Mucosa of descending colon (tissue), 3 donors: ENCODE measurements around the gene ELMO3. TPM values are rescaled to one million over a fixed set of nuclear protein-coding genes. Genes with fewer than 3 reads are reported as not detected.

Source experiments
- ATAC-seq: fragments of 200-7000 bp; cut with Tn5 transposase; one replicate; pipeline ENCODE4 v1.9.1; 2020; ENCODE audit warnings: mild to moderate bottlenecking, moderate library complexity
- DNase-seq, 3 donors: peaks; one replicate each; pipeline ENCODE4 v3.0.0-alpha.2; 2020
- H3K36me3 ChIP-seq: fragments of 200-600 bp; one replicate; pipeline ENCODE4 v1.8.0; 2021; ENCODE audit warnings: low read depth, mild to moderate bottlenecking
- H3K4me1 ChIP-seq: fragments of 200-600 bp; one replicate; pipeline ENCODE4 v1.8.0; 2021; ENCODE audit warnings: low read depth, mild to moderate bottlenecking
- H3K4me3 ChIP-seq: fragments of 200-600 bp; one replicate; pipeline ENCODE4 v1.8.0; 2021; ENCODE audit warnings: mild to moderate bottlenecking
- H3K9me3 ChIP-seq: fragments of 200-600 bp; one replicate; pipeline ENCODE4 v1.8.0; 2021; ENCODE audit warnings: mild to moderate bottlenecking
- intact Hi-C, 2 donors: fragments of 100-400 bp; cut with DNase I in 1 of 2; cut with micrococcal nuclease in 1 of 2; formaldehyde crosslinking; loops; one replicate each; pipeline versions ENCODE4 v1.11.0 to v1.11.1; 2022; cut with DNase I, micrococcal nuclease
- total RNA-seq, 3 donors: library from RNA; stranded (reverse); fragmentation: NEBNext Ultra II Directional in 2 of 3; extraction: Animal tissue kit (Norgen Biotek cat#: 25700) in 2 of 3; gene quantifications; one replicate each; pipeline versions ENCODE4 v1.2.1 to v1.2.4, GENCODE V29; 2021 to 2023
- TF ChIP-seq, protein P1 (sequence below): fragments of 200-600 bp; IDR thresholded peaks from one replicate; pipeline ENCODE4 v1.8.0; 2022; ENCODE audit warnings: antibody characterized with exemption, mild to moderate bottlenecking
- donor health status: DM: no; HTN: no; CAD: no; lungs with moderate emphysema.
- donor health status: DM: no; HTN: no; CAD: no.
- donor health status: DM: no; HTN: yes; CAD: no.

The ELMO3 gene
- total RNA-seq, 3 donors from 2014 or later = 25.4 to 68.0 (median 42.1) TPM

DNA sequence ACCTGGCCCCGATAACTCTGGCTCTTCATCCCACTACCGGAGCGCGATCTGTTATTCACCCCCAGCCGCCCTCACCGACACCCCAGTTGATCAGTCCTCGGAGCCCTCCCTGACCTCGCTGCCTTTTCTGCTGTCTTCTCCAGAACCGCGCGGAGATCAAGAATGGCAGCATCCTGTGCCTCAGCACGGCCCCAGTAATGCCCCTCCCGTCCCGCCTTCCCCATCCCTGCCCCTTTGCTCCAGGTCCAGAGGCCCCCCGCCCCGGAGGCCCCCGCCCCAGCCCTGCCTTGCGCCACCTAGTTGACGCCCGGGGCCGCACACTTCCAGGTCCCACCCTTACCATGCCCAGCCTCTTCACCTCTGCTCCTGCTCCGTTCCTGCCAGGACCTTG is 872 bp downstream of the ELMO3 start:
- ATAC-seq (peak; percentile 44), DNase-seq (peak in 2 of 3 donors; percentile 62 to 68)
- H3K4me3 ChIP-seq = peak overlapping the region; percentile 32
- TF ChIP-seq, protein P1, sequence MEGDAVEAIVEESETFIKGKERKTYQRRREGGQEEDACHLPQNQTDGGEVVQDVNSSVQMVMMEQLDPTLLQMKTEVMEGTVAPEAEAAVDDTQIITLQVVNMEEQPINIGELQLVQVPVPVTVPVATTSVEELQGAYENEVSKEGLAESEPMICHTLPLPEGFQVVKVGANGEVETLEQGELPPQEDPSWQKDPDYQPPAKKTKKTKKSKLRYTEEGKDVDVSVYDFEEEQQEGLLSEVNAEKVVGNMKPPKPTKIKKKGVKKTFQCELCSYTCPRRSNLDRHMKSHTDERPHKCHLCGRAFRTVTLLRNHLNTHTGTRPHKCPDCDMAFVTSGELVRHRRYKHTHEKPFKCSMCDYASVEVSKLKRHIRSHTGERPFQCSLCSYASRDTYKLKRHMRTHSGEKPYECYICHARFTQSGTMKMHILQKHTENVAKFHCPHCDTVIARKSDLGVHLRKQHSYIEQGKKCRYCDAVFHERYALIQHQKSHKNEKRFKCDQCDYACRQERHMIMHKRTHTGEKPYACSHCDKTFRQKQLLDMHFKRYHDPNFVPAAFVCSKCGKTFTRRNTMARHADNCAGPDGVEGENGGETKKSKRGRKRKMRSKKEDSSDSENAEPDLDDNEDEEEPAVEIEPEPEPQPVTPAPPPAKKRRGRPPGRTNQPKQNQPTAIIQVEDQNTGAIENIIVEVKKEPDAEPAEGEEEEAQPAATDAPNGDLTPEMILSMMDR = no peak
- intact Hi-C loops = no loop called here
- H3K36me3 ChIP-seq = peaks cover 28% of the 10 kb centered on the region
- H3K4me1 ChIP-seq = peaks cover 20% of the 10 kb centered on the region
- no peaks in the 10 kb centered on the region for H3K9me3 ChIP-seq

DNA sequence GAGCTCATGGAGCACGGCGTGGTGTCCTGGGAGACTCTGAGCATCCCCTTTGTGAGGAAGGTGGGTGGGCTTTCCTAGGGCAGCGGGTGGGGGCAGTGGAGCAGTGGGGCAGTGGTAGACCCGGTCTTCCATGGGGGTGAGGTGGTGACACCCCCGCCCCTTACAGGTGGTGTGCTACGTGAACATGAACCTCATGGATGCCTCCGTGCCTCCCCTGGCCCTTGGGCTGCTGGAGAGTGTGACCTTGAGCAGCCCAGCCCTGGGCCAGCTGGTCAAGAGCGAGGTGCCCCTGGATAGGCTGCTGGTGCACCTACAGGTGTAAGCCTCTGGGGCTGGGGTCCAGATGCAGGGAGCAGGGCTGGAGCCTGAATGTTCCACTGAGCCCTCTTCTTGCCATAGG is 1.6 kb downstream of the ELMO3 start:
- no peak for DNase-seq
- no peak for ATAC-seq
- Histone ChIP-seq H3K4me1 (peaks cover 20% of the 10 kb centered on the region), H3K9me3 (no peaks in the 10 kb centered on the region), H3K36me3 (peaks cover 28% of the 10 kb centered on the region), H3K4me3 (no peak overlapping the region)
- intact Hi-C loops = no loop called here
- TF ChIP-seq, protein P1 = no peak

DNA sequence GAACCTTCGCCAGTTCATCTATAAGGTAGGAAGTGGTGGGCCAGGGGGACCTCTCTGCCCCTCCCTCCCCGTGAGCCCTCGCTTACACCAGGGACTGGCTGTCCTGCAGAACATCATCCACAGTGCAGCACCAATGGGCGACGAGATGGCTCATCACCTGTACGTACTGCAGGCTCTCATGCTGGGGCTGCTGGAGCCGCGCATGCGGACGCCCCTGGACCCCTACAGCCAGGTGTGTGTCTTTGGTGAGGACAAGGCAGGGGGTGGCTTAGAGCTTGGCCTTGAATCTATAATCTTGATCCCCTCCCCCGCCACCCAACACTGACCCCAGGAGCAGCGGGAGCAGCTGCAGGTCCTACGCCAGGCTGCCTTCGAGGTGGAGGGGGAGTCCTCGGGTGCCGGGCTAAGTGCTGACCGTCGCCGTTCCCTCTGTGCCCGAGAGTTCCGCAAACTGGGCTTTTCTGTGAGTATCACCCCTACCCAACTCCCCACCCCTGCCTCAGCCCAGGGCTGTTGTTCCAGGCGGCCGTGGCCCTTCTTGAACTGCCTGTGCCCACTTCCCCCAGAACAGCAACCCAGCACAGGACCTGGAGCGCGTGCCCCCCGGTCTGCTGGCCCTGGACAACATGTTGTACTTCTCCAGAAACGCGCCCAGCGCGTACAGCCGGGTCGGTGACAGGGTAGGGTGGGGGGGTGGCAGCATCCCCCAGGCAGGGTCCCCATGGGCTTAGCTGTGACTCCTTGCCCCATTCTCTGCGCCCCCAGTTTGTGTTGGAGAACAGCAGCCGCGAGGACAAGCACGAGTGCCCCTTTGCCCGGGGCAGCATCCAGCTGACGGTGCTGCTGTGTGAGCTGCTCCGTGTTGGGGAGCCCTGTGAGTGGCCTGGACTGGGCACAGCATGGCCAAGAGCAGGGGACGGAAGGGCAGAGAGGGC is 2.7 kb downstream of the ELMO3 start:
- Histone ChIP-seq H3K4me1 (peaks cover 20% of the 10 kb centered on the region), H3K9me3 (no peaks in the 10 kb centered on the region), H3K4me3 (no peak overlapping the region), H3K36me3 (peaks cover 21% of the 10 kb centered on the region)
- TF ChIP-seq, protein P1 = no peak
- ATAC-seq (no peak), DNase-seq (no peak)
- intact Hi-C loops = no loop called here

DNA sequence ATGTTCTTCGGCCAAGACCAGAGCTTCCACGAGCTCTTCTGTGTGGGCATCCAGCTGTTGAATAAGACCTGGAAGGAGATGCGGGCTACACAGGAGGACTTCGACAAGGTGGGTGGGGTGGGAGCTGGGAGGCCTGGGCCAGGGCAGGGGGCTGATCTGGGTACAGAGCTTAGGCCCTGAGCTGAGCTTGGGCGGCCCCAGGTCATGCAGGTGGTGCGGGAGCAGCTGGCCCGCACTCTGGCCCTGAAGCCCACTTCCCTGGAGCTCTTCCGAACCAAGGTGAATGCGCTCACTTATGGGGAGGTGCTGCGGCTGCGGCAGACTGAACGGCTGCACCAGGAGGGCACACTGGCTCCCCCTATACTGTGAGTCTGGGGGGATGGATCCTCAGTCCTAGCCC is 3.5 kb downstream of the ELMO3 start:
- Histone ChIP-seq H3K4me3 (no peak overlapping the region), H3K36me3 (peaks cover 17% of the 10 kb centered on the region), H3K4me1 (peaks cover 20% of the 10 kb centered on the region), H3K9me3 (no peaks in the 10 kb centered on the region)
- intact Hi-C loops = no loop called here
- DNase-seq (no peak), ATAC-seq (no peak)
- TF ChIP-seq, protein P1 = no peak

DNA sequence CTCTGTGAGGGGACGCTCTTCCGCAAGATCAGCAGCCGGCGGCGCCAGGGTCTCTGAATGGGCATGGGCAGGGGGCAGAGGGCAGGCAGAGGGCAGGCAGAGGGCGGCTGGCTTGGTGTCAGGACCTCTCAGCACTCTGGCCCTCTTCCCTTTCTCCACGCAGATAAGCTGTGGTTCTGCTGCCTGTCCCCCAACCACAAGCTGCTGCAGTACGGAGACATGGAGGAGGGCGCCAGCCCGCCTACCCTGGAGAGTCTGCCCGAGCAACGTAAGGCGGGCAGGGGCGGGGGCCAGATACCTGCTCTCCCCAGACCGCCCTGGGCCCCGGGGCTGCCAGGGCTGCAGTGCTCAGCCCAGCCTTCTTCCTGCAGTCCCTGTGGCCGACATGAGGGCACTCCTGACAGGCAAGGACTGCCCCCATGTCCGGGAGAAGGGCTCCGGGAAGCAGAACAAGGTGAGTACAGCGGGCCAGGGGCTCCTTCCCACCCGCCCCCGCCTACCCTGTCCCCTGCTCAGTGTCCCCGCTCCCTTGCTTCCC is 4.1 kb downstream of the ELMO3 start:
- peaks cover 14% of the 10 kb centered on the region for H3K36me3 ChIP-seq
- TF ChIP-seq, protein P1 = no peak
- H3K4me1 ChIP-seq = peaks cover 16% of the 10 kb centered on the region
- no peak overlapping the region for H3K4me3 ChIP-seq
- H3K9me3 ChIP-seq = no peaks in the 10 kb centered on the region
- DNase-seq = no peak
- intact Hi-C loops = no loop called here
- ATAC-seq = no peak
